Thoracic aorta (tissue), 2 donors: ENCODE measurements around the gene RIT2. TPM values are rescaled to one million over a fixed set of nuclear protein-coding genes. Genes with fewer than 3 reads are reported as not detected.

ENCODE experiments used
- ATAC-seq: fragments of 150-250 bp; one replicate; pipeline ENCODE4 v1.8.0; 2017; ENCODE audit warnings: low read depth; ENCODE audit not compliant: insufficient number of reproducible peaks, low FRiP score
- DNase-seq: peaks from one replicate; pipeline ENCODE4 v3.0.0-alpha.2; 2020; ENCODE audit warnings: low spot score
- H3K27ac ChIP-seq, 2 donors: fragments of 200-600 bp; sonication (generic); 1 replicate in 1 of 2; 2 replicates in 1 of 2; pipeline ENCODE4 v1.5.1; 2016; ENCODE audit warnings: mild to moderate bottlenecking in 2 of 2, moderate library complexity in 2 of 2
- H3K27me3 ChIP-seq: fragments of 200-600 bp; sonication (generic); replicated peaks from 2 replicates; pipeline ENCODE4 v1.6.0; 2016; ENCODE audit warnings: mild to moderate bottlenecking; ENCODE audit not compliant: insufficient read depth
- H3K36me3 ChIP-seq: fragments of 200-600 bp; sonication (generic); one replicate; pipeline ENCODE4 v1.5.1; 2016
- H3K4me1 ChIP-seq, 2 donors: fragments of 200-600 bp; sonication (generic); 1 replicate in 1 of 2; 2 replicates in 1 of 2; pipeline versions ENCODE4 v1.5.1 to v1.6.0; 2016; ENCODE audit warnings: low read depth in 2 of 2, mild to moderate bottlenecking in 1 of 2; ENCODE audit not compliant: control insufficient read depth in 1 of 2
- H3K4me3 ChIP-seq: fragments of 200-600 bp; sonication (generic); 2 replicates; pipeline ENCODE4 v1.5.1; 2016; ENCODE audit warnings: mild to moderate bottlenecking
- H3K9me3 ChIP-seq: fragments of 200-600 bp; sonication (generic); 2 replicates; pipeline ENCODE4 v1.5.1; 2016
- CTCF ChIP-seq: fragments of 200-600 bp; sonication (generic); IDR thresholded peaks from one replicate; pipeline ENCODE4 v1.5.1; 2019; ENCODE audit warnings: antibody characterized with exemption
- total RNA-seq, 2 donors: library from RNA; depleted of rRNA; stranded (reverse); fragments of >200 nt; gene quantifications; one replicate each; pipeline versions ENCODE4 v1.1.0 to v1.2.3, GENCODE V29; 2016

Gene RIT2
- total RNA-seq, 2 donors from 2014 or later: not detected

- DNase-seq: no peak
- Histone ChIP-seq H3K4me3 (no peak overlapping the region), H3K27ac (no peak overlapping the region), H3K27me3 (no peaks in the 10 kb centered on the region), H3K9me3 (no peaks in the 10 kb centered on the region), H3K36me3 (no peaks in the 10 kb centered on the region), H3K4me1 (no peaks in the 10 kb centered on the region)
- TF ChIP-seq CTCF: no peak
- ATAC-seq: no peak
Observed at GRCh38 chr18:42736074-42736473, 379.4 kb downstream of the RIT2 start.

GRCh38 chr18:42734520-42734919 is 381.0 kb downstream of the RIT2 start:
- Histone ChIP-seq H3K27me3 (no peaks in the 10 kb centered on the region), H3K9me3 (no peaks in the 10 kb centered on the region), H3K4me3 (no peak overlapping the region), H3K36me3 (no peaks in the 10 kb centered on the region), H3K27ac (no peak overlapping the region), H3K4me1 (no peaks in the 10 kb centered on the region)
- no peak for DNase-seq
- TF ChIP-seq CTCF: no peak
- no peak for ATAC-seq

- no peak for DNase-seq
Observed at GRCh38 chr18:42730272-42730671, 385.2 kb downstream of the RIT2 start.

GRCh38 chr18:42719221-42719620 is 396.3 kb downstream of the RIT2 start:
- no peak for TF ChIP-seq CTCF
- Histone ChIP-seq H3K4me3 (no peak overlapping the region), H3K9me3 (no peaks in the 10 kb centered on the region), H3K27me3 (no peaks in the 10 kb centered on the region), H3K36me3 (no peaks in the 10 kb centered on the region), H3K4me1 (no peaks in the 10 kb centered on the region), H3K27ac (no peak overlapping the region)
- DNase-seq (no peak), ATAC-seq (no peak)

More at GRCh38 chr18:42730272-42730671, 385.2 kb downstream of the RIT2 start:
- no peak overlapping the region for H3K4me3 ChIP-seq
- H3K27me3 ChIP-seq: no peaks in the 10 kb centered on the region
- no peak for ATAC-seq
- H3K27ac ChIP-seq: no peak overlapping the region
- peaks cover 2% of the 10 kb centered on the region for H3K9me3 ChIP-seq
- H3K4me1 ChIP-seq: no peaks in the 10 kb centered on the region
- no peak for TF ChIP-seq CTCF
- no peaks in the 10 kb centered on the region for H3K36me3 ChIP-seq

- no peak for TF ChIP-seq CTCF
- H3K27ac ChIP-seq: no peak overlapping the region
- H3K27me3 ChIP-seq: no peaks in the 10 kb centered on the region
- no peaks in the 10 kb centered on the region for H3K4me1 ChIP-seq
- ATAC-seq (no peak), DNase-seq (no peak)
- no peak overlapping the region for H3K4me3 ChIP-seq
- no peaks in the 10 kb centered on the region for H3K36me3 ChIP-seq
- no peaks in the 10 kb centered on the region for H3K9me3 ChIP-seq
Observed at GRCh38 chr18:42712065-42712464, 403.4 kb downstream of the RIT2 start.
